Putamen (tissue), 1 donor: Measurements from ENCODE around the gene CSH1.
"Not testable (repeated sequence)": the region's sequence is repeated elsewhere in the genome, so short reads cannot be mapped to it uniquely, and the experiment has no call there.

Experiments used
- DNase-seq: peaks from one replicate; pipeline ENCODE4 v3.0.0-alpha.2; 2016; ENCODE audit warnings: low spot score

Gene CSH1

GRCh38 chr17:63896524-63897354 lies at the start of gene CSH1:
Gene CSH1 (minus strand): TSS chr17:63896574. CDS start chr17:63896511, 63 bp downstream.
- DNase-seq: not testable (repeated sequence)

DNA sequence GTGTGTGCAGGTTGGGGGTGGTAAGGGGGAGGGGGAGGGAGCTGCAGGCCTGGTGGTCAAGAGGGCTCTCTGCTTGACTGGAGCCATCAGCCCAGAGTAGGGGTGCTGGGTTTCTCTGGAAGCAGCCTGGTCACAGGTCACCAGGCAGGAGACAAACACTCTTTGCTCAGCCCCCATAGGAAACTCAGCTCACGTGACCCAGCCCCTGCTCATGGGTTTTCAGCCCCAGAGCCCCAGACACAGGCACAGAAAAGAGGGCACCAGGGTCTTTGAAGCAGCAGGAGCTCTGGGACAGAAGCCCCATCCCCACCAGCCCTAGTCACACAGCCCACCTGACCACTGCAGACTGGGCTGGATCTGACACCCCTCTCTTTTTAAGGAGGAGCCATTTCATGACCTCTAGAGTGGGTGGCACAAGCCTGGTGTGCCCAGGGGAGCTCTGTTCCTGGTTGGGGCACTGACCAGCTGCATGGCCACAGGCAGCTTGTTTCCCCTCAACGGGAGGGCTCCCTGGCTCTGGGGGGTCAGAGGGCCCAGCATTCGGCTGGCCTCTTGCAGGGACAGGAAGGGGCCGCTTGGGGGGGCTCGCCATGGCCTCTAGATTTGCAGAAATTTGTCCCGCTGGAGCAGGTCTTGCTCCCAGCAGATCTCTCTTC lies 49.5 kb upstream of the CSH1 start:
- no peak for DNase-seq

GRCh38 chr17:63944736-63945499 lies 48.5 kb upstream of the CSH1 start:
- DNase-seq: no peak

DNA sequence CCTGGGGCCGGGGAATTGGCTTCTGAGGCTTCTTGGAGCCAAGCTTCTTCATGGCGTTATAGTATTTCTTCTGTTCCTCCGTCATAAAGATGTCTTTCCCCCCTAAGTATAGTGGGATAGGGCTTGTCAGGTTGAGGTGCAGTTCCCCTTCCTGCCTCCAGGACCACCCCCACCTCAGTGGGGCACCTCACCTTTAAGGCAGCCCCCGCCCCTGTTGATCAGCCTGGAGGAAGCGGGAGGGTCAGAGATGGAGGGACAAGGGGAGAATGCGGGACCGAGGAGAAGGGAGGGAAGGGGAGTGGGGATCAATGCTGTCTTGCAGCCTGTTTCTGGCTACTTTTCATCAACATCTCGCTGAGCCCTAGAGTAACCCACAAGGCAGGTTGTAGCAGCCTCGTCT lies 47.4 kb upstream of the CSH1 start:
- no peak for DNase-seq

DNA sequence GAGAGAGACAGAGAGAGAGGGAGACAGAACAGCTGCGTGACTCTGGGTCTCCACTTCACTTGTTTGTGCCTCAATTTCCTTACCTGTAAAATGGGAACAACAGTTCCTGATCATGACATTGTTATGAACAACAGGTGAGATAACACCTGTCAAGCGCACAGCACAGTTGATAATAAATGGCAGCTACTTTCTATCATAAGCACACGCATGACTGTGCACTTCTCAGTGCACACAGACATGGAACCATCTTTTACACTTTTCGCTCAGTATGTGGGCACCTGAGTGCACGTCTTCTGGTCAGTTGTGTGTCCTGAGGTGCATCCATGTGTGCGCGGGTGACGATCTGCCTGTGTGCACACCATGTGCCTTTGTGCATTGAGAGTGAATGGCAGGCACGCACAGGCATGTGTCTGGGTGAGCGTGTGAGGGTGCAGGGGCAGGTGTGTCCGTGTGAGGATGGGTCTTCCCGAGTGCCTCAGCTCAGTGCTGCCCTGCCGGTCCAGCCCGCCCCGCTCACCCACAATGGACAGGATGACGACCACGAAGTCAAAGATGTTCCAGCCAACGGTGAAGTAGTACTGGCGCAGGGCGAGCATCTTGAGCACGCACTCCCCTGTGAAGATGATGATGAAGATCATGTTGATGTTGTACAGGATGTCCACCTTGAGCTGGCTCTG lies 46.1 kb upstream of the CSH1 start:
- DNase-seq: no peak

- no peak for DNase-seq
These were observed 45.4 kb upstream of the CSH1 start for GRCh38 chr17:63941751-63942150.

GRCh38 chr17:63941162-63941561 lies 44.8 kb upstream of the CSH1 start:
- DNase-seq: no peak

GRCh38 chr17:63940584-63940983 lies 44.2 kb upstream of the CSH1 start:
- DNase-seq: no peak

DNA sequence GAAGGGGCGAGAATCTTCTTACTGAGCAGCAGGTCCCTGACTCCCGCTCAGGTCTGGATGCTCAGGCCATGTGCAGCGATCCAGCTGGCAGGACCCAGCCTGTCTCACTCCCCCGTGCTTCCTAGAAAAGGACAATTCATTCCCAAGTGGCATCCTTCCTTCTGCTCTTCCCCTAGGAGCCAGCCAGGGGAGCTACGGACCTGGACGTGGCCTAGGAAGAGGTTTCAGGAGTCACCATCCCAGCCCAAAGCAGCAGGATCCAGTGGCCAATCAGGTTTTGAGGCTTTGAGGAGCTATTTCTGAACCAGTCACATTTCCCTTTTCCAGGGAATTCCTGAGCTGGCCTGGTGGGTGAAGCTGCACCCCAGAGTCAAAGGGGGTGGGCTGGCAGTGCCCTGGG lies 43.5 kb upstream of the CSH1 start:
- DNase-seq: no peak

DNA sequence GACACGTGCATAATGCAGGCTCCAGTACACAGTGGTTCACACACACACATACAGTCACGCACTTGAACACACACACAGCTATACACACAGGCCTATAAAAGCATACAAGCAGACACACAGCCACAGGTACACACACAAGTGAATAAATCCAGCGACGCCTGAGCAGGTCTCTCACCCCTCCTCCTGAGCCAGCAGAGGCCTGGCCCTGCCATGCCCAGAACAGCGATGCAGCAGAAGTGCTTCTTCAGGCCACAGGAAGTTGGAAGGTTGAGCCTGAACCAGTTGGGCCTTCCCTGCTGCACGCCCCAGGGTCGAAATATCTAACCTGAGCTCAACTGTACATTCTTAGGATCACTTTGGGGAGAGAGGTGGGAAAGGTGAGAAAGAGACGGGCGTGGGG lies 43.0 kb upstream of the CSH1 start:
- no peak for DNase-seq

GRCh38 chr17:63937920-63938319 lies 41.5 kb upstream of the CSH1 start:
- no peak for DNase-seq

DNA sequence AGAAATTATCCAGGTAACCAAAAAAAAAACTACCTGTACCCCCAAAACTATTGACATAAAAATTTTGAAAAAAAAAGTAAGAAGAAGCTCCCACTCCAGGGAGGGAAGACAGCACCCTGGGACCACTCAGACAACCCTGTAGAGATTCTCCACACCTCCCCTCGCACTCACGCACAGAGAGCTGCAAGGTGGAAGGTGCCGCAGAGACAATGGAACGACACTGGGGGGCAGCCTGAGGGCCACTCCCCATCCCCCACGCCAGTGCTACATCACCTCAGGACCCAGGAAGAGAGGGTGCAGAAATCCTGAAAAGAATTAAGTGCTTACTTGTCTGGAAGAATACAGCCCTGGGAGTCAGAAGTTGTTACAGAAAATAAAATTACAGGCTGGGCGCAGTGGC lies 40.9 kb upstream of the CSH1 start:
- no peak for DNase-seq

- no peak for DNase-seq
These were observed 38.1 kb upstream of the CSH1 start for GRCh38 chr17:63934183-63935112.

GRCh38 chr17:63933598-63933997 lies 37.2 kb upstream of the CSH1 start:
- DNase-seq: no peak

- DNase-seq: no peak
These were observed 36.3 kb upstream of the CSH1 start for GRCh38 chr17:63932721-63933120.

DNA sequence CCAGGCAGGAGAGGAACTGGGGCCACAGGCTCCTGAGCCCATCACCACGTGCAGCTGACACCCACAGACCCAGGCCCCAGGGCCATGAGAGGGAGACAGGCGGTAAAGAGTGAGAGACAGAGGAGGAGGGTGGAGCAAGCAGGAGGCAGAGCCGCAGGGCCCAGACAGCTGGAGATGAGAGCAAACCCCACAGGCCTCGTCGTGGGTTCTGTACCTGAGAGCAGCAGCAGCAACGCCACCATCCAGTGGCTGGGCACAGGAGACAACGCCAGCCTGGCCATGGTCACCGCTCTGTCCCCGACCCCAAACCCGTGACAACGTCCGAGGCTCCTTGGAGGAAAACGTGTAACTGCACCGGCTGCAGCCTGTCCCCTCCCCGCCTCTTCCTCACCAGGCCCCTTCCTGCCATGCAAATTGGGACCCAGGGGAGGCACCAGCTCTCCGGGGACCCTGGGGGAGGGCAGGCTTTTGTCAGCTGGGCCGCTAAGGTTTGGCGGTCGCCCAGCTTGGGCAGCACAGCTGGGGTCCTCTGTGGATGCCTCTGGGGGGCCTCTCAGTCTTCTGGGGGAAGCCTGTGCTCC lies 35.7 kb upstream of the CSH1 start, which contains the start of gene CD79B:
Gene CD79B (minus strand): TSS at position 351 of the 581 bp plus-strand sequence. CDS start 70 bp downstream, at position 281.
- DNase-seq: no peak

DNA sequence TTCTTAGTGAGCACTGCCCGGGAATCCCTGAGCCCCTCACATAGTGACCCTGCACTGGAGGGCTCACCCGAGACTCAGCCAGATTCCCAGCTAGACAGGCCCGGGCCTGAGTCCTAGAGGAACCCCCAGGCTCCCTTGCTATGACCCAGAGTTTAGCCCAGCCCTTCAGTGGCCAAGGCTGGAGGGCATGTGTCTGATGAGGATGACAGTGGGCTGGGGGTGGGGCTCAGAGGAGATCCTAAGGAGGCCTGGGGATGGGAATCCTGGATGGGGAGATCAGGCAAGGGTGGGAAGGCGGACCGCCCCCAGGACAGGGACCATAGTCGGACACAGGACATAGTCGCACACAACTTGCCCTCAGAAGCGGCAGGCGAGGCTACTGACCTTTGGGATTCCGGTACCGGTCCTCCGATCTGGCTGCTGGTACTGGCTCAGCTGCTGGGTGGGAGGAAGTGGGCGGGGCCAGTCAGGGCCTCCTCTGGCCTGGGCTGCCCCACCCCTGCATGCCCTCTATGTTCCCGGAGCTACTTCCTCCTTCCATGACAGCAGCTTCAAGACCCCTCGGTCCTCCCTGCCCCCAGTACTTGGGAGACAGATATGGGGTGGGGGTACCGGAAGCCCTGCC lies 34.7 kb upstream of the CSH1 start:
- no peak for DNase-seq

DNA sequence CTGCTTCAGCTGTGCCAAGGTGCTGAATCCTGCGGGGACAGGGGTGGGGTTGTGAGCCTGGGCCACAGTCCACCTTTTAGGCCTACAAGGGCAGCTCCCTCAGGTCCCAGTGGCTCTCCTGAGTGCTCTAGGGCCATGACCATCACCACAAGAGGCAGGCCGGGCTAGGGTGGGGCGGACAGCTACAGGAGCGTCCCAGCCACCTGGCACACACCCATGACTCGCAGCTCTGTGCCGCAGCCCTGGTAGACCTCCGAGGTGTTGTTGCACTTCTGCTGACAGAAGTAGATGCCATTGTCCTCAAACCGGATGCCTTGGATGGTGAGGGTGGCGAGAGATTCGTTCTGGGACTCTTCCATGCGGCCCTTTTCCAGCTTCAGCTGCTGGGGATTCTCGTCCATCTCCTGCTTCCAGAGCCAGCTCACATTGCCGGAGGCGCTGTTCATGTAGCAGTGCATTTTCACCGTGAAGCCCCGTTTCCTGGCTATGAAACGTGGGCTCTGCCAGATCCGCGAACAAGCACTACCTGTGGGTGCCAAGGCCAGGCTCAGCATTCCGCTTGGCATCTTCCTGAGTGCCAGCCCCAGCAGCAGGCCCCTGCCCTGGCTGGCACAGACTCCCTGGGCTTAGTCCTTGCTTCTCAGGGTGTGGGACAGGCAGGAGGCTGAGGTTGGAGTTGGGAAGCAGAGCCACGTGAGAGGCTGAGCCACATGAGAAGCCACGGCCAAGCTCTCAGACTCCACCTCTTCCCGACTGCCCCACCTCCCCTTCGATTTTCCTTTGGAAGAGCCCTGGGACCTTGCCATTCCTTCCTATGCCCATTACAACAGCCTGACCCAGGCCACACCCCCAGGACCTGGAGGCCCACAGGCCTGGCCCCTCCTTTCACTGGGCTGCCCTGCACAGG lies 33.7 kb upstream of the CSH1 start:
- DNase-seq: no peak
